Measurements from ENCODE around the gene RASA3.
"Not testable (repeated sequence)": the region's sequence is repeated elsewhere in the genome, so short reads cannot be mapped to it uniquely, and the experiment has no call there.

The RASA3 gene

GRCh38 chr13:114140131-114140905 is 7.9 kb upstream of the RASA3 start:
- peak in 1 of 2 donors; percentile 36 for DNase-seq
- H3K9me3 Mint-ChIP-seq, result peaks cover 0 to 4% of the 10 kb centered on the region in 2 donors
- H3K27ac Mint-ChIP-seq, result no peak overlapping the region

DNA sequence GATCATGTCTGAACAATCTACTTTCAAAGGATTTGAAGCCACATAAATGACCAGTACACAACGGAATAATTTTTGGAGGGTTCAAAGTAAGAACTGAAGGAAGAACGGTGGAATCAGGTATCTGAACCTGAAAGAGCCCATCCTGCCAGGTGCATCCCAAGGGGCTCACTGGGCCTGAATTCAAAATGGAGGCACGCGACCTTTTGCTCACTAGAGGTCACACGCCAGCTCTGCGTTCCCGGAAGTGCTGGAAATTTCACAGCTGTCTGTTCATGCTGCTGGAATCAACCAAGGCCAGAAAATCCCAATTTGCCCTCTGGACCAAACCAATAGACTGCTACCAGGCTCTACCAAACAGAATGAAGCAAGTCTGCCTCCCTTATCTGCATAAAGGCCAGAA is 4.2 kb upstream of the RASA3 start:
- no peak overlapping the region for H3K4me3 Mint-ChIP-seq
- peaks cover 14% of the 10 kb centered on the region for H3K4me1 Mint-ChIP-seq
- DNase-seq, result no peak
- no peaks in the 10 kb centered on the region for H3K27me3 Mint-ChIP-seq
- no peak for ATAC-seq
- peaks cover 0 to 4% of the 10 kb centered on the region in 2 donors for H3K9me3 Mint-ChIP-seq
- H3K27ac Mint-ChIP-seq, result no peak overlapping the region

More at GRCh38 chr13:114140131-114140905, 7.9 kb upstream of the RASA3 start:
- Mint-ChIP-seq H3K4me1 (peaks cover 9% of the 10 kb centered on the region), H3K27me3 (no peaks in the 10 kb centered on the region), H3K4me3 (no peak overlapping the region)
- ATAC-seq, result peak; percentile 25

DNA sequence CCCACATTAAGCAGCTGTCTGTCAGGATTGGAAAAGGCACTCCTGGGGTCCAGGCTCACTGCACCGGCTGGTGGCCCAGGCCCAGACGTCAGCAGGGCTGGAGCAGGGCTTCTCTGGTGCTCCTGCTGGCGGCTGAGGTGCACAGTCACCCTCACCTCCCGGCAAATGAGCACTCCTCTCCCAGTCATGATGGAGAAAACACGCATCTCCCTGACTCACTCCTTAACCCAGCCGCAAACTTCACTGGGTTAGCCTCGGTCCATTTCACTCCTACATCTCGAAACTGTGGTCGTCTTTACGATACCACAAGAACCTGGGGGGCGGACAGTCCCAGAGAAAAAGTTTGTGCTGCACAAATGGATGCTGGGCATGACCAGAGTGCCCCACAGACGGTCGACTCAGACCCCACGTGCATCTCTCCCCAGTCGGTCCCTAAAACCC is 3.3 kb upstream of the RASA3 start:
- peaks cover 0 to 4% of the 10 kb centered on the region in 2 donors for H3K9me3 Mint-ChIP-seq
- no peak for DNase-seq
- peaks cover 15% of the 10 kb centered on the region for H3K4me1 Mint-ChIP-seq
- ATAC-seq, result no peak
- H3K27ac Mint-ChIP-seq, result no peak overlapping the region
- H3K27me3 Mint-ChIP-seq, result no peaks in the 10 kb centered on the region
- H3K4me3 Mint-ChIP-seq, result no peak overlapping the region

- peaks cover 21% of the 10 kb centered on the region for H3K4me1 Mint-ChIP-seq
- no peak for DNase-seq
- no peak overlapping the region for H3K27ac Mint-ChIP-seq
- H3K27me3 Mint-ChIP-seq, result no peaks in the 10 kb centered on the region
- H3K9me3 Mint-ChIP-seq, result peaks cover 0 to 4% of the 10 kb centered on the region in 2 donors
- H3K4me3 Mint-ChIP-seq, result no peak overlapping the region
- ATAC-seq, result no peak
These were observed 2.7 kb upstream of the RASA3 start for GRCh38 chr13:114134944-114135610.

GRCh38 chr13:114134111-114134943 is 1.9 kb upstream of the RASA3 start:
- no peak for DNase-seq
- Mint-ChIP-seq H3K9me3 (peaks cover 0 to 4% of the 10 kb centered on the region in 2 donors), H3K4me1 (peaks cover 29% of the 10 kb centered on the region), H3K27me3 (no peaks in the 10 kb centered on the region), H3K4me3 (peak overlapping the region; percentile 20 to 69), H3K27ac (no peak overlapping the region)
- no peak for ATAC-seq

GRCh38 chr13:114133552-114133951 is 1.1 kb upstream of the RASA3 start:
- H3K27me3 Mint-ChIP-seq, H3K27ac Mint-ChIP-seq, DNase-seq, H3K9me3 Mint-ChIP-seq, ATAC-seq: not testable (repeated sequence)
- Mint-ChIP-seq H3K4me3 (peak overlapping the region; percentile 20 to 69), H3K4me1 (peaks cover 37% of the 10 kb centered on the region)

DNA sequence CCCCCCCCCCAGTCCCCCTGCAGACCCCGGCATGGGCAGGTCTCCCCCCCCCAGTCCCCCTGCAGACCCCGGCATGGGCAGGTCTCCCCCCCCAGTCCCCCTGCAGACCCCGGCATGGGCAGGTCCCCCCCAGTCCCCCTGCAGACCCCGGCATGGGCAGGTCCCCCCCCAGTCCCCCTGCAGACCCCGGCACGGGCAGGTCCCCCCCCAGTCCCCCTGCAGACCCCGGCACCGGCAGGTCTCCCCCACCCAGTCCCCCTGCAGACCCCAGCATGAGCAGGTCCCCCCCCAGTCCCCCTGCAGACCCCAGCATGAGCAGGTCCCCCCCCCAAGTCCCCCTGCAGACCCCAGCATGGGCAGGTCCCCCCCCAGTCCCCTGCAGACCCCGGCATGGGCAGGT is 703 bp upstream of the RASA3 start:
- DNase-seq, H3K9me3 Mint-ChIP-seq, ATAC-seq, H3K4me3 Mint-ChIP-seq, H3K27me3 Mint-ChIP-seq, H3K27ac Mint-ChIP-seq: not testable (repeated sequence)
- H3K4me1 Mint-ChIP-seq, result peaks cover 41% of the 10 kb centered on the region

GRCh38 chr13:114131583-114132418 is 622 bp downstream of the RASA3 start:
- H3K4me1 Mint-ChIP-seq, result peaks cover 54% of the 10 kb centered on the region
- DNase-seq, result peak; percentile 36 to 45

DNA sequence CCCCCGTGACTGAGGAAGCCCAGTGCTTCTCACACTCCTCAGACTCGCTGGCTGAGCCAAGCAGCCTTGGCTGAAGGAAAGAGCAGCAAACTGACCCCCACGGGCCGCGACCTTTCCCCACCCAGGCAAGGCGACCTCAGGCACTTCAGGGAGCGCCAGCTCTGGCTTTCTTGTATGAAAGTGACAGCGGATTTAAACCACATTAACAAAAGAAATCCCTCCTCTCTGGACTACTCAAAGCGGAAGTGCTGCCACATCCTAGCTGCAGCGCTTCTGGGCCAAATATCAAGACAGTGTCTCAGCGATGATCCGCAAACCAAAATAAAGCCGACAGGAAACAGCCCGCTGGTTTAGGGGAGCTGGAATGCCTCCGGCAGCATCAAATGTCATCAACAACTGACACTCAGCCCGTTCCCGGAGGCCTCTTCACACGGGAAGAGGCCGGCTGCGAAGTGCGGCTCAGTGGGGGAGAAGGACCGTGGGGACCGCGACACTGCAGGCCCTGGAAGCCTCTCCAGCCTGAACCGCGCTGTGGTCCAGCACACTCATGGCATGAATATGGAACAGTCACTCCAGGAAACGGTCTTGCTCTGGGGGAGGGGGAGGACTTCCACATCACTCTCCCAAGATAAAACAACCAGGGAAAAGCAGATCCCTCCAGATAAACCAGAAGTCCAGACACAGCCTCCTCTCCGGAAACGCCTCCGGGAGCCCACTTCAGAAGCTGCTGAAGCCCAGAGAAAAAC is 1.4 kb downstream of the RASA3 start:
- peaks cover 62% of the 10 kb centered on the region for H3K4me1 Mint-ChIP-seq
- ATAC-seq, result peak; percentile 55
- H3K27ac Mint-ChIP-seq, result peak overlapping the region; percentile 97
- peaks cover 5 to 8% of the 10 kb centered on the region in 2 donors for H3K9me3 Mint-ChIP-seq
- H3K4me3 Mint-ChIP-seq, result peak overlapping the region; percentile 98 to 100
- DNase-seq, result peak; percentile 50 to 73
- H3K27me3 Mint-ChIP-seq, result no peaks in the 10 kb centered on the region

More at GRCh38 chr13:114131583-114132418, 622 bp downstream of the RASA3 start:
- H3K27me3 Mint-ChIP-seq, result no peaks in the 10 kb centered on the region
- ATAC-seq, result peak; percentile 8
- no peaks in the 10 kb centered on the region for H3K9me3 Mint-ChIP-seq
- peak overlapping the region; percentile 97 for H3K27ac Mint-ChIP-seq
- H3K4me3 Mint-ChIP-seq, result peak overlapping the region; percentile 98 to 100

DNA sequence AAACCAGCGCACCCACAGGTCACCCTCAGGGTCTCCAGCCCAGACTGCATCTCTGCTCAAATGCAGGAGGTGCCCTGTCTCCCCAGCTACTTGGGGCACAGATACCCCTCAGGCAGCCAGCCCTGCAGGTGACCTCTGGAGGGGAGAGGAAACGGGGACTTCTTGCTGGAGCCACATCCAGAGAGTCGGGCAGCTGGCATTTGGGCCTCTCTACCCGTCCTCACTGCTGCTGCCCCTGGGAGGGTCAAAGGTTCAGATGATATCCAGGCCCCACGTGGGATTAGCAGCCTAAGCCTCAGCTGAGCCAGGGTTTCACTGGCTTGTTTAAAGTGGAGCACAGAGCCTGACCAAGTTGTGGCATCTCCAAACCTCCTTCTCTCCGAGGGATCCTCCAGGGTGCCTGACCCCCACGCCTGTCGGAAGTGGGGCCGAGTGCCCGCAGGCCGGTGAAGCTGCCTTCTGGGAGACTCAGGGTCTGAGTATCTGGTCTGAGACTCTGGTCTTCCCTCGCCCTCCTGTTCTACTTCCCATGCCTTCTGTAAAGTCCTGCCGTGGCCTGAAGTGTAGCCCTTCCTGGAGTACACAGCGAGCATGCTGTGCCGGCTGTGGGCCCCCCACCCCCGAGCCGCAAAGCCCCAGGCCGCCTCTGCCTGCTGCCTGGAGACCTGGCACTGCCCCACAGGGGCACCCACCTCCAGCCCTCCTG is 2.1 kb downstream of the RASA3 start:
- Mint-ChIP-seq H3K4me1 (peaks cover 69% of the 10 kb centered on the region), H3K27me3 (no peaks in the 10 kb centered on the region), H3K9me3 (peaks cover 6 to 13% of the 10 kb centered on the region in 2 donors), H3K4me3 (peak overlapping the region; percentile 98 to 100), H3K27ac (peak overlapping the region; percentile 97)
- ATAC-seq, result no peak
- DNase-seq, result no peak

GRCh38 chr13:114129649-114130062 is 2.8 kb downstream of the RASA3 start:
- Mint-ChIP-seq H3K9me3 (peaks cover 10 to 18% of the 10 kb centered on the region in 2 donors), H3K4me3 (peak overlapping the region; percentile 98 to 100), H3K27me3 (no peaks in the 10 kb centered on the region), H3K27ac (peak overlapping the region; percentile 88 to 97), H3K4me1 (peaks cover 72% of the 10 kb centered on the region)
- peak; percentile 34 to 62 for DNase-seq
- peak; percentile 21 for ATAC-seq

- Mint-ChIP-seq H3K27me3 (no peaks in the 10 kb centered on the region), H3K27ac (peak overlapping the region; percentile 92 to 97)
- peak; percentile 72 for ATAC-seq
These were observed 3.5 kb downstream of the RASA3 start for GRCh38 chr13:114128624-114129522.

GRCh38 chr13:114128348-114128623 is 4.1 kb downstream of the RASA3 start:
- ATAC-seq (no peak), DNase-seq (no peak)
- H3K27ac Mint-ChIP-seq, result peak overlapping the region; percentile 92 to 93
- peaks cover 74% of the 10 kb centered on the region for H3K4me1 Mint-ChIP-seq
- peaks cover 10 to 18% of the 10 kb centered on the region in 2 donors for H3K9me3 Mint-ChIP-seq
- H3K27me3 Mint-ChIP-seq, result no peaks in the 10 kb centered on the region
- H3K4me3 Mint-ChIP-seq, result peak overlapping the region; percentile 98 to 100

More at GRCh38 chr13:114128624-114129522, 3.5 kb downstream of the RASA3 start:
- Mint-ChIP-seq H3K9me3 (peaks cover 10 to 18% of the 10 kb centered on the region in 2 donors), H3K4me3 (peak overlapping the region; percentile 98 to 100), H3K4me1 (peaks cover 73% of the 10 kb centered on the region)
- peak; percentile 84 to 92 for DNase-seq
